T-helper 2 cell (primary cell): Measurements from ENCODE around the gene COX6B2.
"Not testable (repeated sequence)": the region's sequence is repeated elsewhere in the genome, so short reads cannot be mapped to it uniquely, and the experiment has no call there.

Experiments
- DNase-seq, 5 experiments: peaks; one replicate each; pipeline versions ENCODE4 v3.0.0 to v3.0.0-alpha.2; 2012 to 2022

COX6B2 gene

GRCh38 chr19:55341595-55342531, 12.7 kb downstream of the COX6B2 start:
- no peak for DNase-seq

GRCh38 chr19:55341171-55341588, 13.3 kb downstream of the COX6B2 start:
- peak in 4 of 5 experiments; percentile 17 to 68 (median 46) for DNase-seq

- peak in 1 of 5 experiments; percentile 36 for DNase-seq
Measured at GRCh38 chr19:55340784-55341147, 13.8 kb downstream of the COX6B2 start.

GRCh38 chr19:55339889-55340783, 14.4 kb downstream of the COX6B2 start:
- DNase-seq: peak in 2 of 5 experiments; percentile 16 to 30

GRCh38 chr19:55339105-55339888, 15.2 kb downstream of the COX6B2 start, which contains the start of gene KMT5C:
TSS of gene KMT5C (plus strand) at chr19:55339876. CDS start at chr19:55341937, 2,061 bp downstream.
- DNase-seq: peak; percentile 100

GRCh38 chr19:55336101-55336500, 18.4 kb downstream of the COX6B2 start:
- no peak for DNase-seq

GRCh38 chr19:55333870-55334269, 20.6 kb downstream of the COX6B2 start:
- DNase-seq: no peak

- DNase-seq: not testable (repeated sequence)
Measured at GRCh38 chr19:55329791-55330190, 24.7 kb downstream of the COX6B2 start.

GRCh38 chr19:55328774-55329318, 25.7 kb downstream of the COX6B2 start:
- DNase-seq: peak in 1 of 5 experiments; percentile 38

- peak in 1 of 5 experiments; percentile 39 for DNase-seq
Measured at GRCh38 chr19:55325172-55325571, 29.3 kb downstream of the COX6B2 start, which contains the start of gene TMEM150B. TSS of gene TMEM150B (minus strand) at chr19:55325341. CDS start at chr19:55321036, 4,305 bp downstream.

GRCh38 chr19:55324662-55325061, 29.9 kb downstream of the COX6B2 start:
- DNase-seq: no peak

- no peak for DNase-seq
Measured at GRCh38 chr19:55322204-55322885, 32.2 kb downstream of the COX6B2 start.

GRCh38 chr19:55321466-55322137, 32.9 kb downstream of the COX6B2 start:
- DNase-seq: no peak

- DNase-seq: no peak
Measured at GRCh38 chr19:55320844-55321419, 33.6 kb downstream of the COX6B2 start.

- no peak for DNase-seq
Measured at GRCh38 chr19:55319785-55320184, 34.7 kb downstream of the COX6B2 start.

- DNase-seq: no peak
Measured at GRCh38 chr19:55316646-55317045, 37.9 kb downstream of the COX6B2 start.

GRCh38 chr19:55315956-55316525, 38.5 kb downstream of the COX6B2 start:
- DNase-seq: no peak

GRCh38 chr19:55314396-55314795, 40.1 kb downstream of the COX6B2 start:
- no peak for DNase-seq

- DNase-seq: no peak
Measured at GRCh38 chr19:55312621-55313512, 41.7 kb downstream of the COX6B2 start.
